ENCODE measurements around the gene INS.
A peak's percentile ranks its signal among the peaks of the same experiment; 100 is the strongest.

- TF ChIP-seq HBP1 (CRISPR knock-in tag; IDR thresholded peaks at IDR 0.05; ENCODE audit: low read depth) (0 out of 2 replicates have a peak, but pooled peaks have one; percentile 19), CREM (IDR thresholded peaks at IDR 0.05) (no peak), CREM (CRISPR knock-in tag; IDR thresholded peaks at IDR 0.05) (no peak), CC2D1A (CRISPR knock-in tag; IDR thresholded peaks at IDR 0.05) (no peak), FOXM1 (CRISPR knock-in tag; IDR thresholded peaks at IDR 0.05) (no peak), RFX5 (IDR thresholded peaks at IDR 0.05; ENCODE audit: low read depth, low read length) (no peak), BHLHE40 (IDR thresholded peaks at IDR 0.05; ENCODE audit: low read length) (no peak), CTCF (CRISPR knock-in tag; IDR thresholded peaks at IDR 0.05) (no peak), CHCHD3 (CRISPR knock-in tag; IDR thresholded peaks at IDR 0.05) (no peak), MIER2 (CRISPR knock-in tag; IDR thresholded peaks at IDR 0.05) (no peak), NR2C2 (CRISPR knock-in tag; IDR thresholded peaks at IDR 0.05; ENCODE audit: borderline replicate concordance) (no peak), ZNF407 (CRISPR knock-in tag; IDR thresholded peaks at IDR 0.05; ENCODE audit: not compliant biosample characterization) (no peak), MTA3 (CRISPR knock-in tag; IDR thresholded peaks at IDR 0.05) (no peak)
- TF ChIP-seq, protein P1, sequence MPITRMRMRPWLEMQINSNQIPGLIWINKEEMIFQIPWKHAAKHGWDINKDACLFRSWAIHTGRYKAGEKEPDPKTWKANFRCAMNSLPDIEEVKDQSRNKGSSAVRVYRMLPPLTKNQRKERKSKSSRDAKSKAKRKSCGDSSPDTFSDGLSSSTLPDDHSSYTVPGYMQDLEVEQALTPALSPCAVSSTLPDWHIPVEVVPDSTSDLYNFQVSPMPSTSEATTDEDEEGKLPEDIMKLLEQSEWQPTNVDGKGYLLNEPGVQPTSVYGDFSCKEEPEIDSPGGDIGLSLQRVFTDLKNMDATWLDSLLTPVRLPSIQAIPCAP (CRISPR knock-in tag; IDR thresholded peaks at IDR 0.05; ENCODE audit: low read depth): no peak
These were observed 29.4 kb downstream of the INS start for GRCh38 chr11:2131371-2132236.

All from HepG2 (cell line).